LNCAP (cell line): Measurements from ENCODE around the gene MTA1.

ENCODE experiments used
- TF ChIP-seq, protein P1 (sequence below): fragments of 450-650 bp; IDR thresholded peaks from 2 replicates; pipeline ENCODE4 v1.5.1; 2017; ENCODE audit warnings: mild to moderate bottlenecking

Gene MTA1

DNA sequence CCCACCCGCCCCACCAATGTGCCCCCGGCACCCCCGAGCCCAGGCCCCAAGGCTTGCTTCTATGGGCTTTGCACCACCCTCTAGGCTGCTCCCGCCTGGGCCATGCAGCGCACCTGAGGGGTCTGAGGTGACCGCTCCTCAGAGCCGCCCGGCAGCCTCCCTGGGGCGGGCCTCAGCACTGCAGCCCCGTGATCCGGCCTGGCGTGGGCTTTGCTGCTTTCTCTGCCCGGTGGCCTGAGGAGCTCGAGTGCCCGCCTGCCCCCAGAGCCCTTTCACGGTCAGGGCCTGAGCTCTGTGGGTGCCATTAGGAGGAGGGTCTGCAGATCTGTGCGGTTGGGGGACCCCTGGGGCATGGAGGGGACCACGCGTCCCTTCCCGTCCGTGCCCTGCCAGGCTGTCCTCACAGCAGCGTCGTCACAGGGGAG is 6.2 kb downstream of the MTA1 start:
- TF ChIP-seq, protein P1, sequence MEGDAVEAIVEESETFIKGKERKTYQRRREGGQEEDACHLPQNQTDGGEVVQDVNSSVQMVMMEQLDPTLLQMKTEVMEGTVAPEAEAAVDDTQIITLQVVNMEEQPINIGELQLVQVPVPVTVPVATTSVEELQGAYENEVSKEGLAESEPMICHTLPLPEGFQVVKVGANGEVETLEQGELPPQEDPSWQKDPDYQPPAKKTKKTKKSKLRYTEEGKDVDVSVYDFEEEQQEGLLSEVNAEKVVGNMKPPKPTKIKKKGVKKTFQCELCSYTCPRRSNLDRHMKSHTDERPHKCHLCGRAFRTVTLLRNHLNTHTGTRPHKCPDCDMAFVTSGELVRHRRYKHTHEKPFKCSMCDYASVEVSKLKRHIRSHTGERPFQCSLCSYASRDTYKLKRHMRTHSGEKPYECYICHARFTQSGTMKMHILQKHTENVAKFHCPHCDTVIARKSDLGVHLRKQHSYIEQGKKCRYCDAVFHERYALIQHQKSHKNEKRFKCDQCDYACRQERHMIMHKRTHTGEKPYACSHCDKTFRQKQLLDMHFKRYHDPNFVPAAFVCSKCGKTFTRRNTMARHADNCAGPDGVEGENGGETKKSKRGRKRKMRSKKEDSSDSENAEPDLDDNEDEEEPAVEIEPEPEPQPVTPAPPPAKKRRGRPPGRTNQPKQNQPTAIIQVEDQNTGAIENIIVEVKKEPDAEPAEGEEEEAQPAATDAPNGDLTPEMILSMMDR: no peak

DNA sequence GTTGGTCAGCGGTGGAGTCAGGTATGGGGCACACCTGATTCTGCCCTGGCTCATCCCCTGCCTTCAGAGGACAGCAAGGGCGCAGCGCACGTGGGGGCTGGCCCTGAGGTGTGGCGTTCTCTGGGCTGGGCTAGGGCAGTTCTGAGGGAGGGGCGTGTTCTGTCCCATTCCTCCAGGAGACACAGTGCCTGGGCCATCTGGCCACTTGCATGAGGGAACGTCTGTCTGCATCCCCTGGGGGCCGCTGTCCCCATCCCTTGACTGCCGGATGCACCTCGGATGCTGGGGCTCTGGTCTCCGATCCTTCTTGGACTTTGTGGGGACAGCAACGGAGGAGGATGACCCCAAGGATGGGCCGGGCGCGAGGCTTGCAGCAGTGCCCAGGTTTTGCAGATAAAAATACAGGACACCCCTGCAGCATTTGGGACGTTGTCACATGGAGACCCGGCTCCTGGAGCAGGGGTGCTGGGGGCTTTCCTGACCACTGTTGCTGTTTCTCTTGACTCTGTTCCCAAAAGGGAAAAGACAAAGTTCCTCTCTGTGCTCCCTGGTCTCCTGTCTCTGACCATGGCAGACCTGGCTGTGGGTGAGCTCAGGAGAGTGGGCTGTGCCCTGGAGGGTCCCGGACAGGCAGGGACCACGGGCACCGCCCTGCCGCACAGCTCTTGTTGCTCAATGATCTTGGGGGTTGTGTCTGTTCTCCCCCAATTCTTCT is 6.9 kb downstream of the MTA1 start:
- TF ChIP-seq, protein P1: no peak

DNA sequence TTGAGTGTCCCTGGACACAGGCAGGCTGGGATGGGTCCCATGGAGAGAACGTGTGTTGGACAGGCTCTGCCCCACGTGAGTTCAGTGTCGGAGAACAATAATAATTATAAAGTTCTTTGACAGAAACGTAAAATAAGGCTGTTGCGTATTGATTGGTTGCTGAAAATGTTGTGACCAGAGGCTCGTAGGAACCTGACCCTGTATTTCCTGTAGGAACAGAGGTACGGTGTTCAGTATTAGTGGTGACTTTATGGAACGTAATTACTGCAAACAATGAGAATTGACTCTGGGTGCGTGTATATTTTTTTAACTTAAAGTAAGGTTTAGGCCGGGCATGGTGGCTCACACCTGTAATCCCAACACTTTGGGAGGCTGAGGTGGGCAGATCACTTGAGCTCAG is 7.8 kb downstream of the MTA1 start:
- TF ChIP-seq, protein P1: no peak

DNA sequence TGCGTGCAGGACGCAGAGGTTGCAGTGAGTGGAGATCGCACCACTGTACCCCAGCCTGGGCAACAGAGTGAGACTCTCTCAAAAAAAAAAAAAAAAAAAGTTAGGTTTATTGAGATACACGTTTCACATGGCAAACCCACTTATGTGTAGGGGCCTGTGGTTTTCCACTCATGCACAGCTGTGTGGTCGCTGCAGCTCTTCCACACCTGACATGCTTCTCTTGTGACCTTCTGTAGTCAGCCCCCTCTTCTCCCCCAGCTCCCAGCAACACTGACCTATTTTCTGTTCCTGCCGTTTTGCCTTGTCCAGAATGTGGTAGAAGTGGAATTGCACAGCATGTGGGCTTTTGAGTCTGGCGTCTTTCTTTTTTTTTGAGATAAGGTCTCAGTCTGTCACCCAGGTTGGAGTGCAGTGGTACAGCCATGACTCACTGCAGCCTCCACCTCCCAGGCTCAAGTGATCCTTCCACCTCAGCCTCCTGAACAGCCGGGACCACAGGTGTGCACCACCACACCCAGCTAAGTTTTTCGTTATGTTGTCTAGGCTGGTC is 8.4 kb downstream of the MTA1 start:
- TF ChIP-seq, protein P1: no peak

DNA sequence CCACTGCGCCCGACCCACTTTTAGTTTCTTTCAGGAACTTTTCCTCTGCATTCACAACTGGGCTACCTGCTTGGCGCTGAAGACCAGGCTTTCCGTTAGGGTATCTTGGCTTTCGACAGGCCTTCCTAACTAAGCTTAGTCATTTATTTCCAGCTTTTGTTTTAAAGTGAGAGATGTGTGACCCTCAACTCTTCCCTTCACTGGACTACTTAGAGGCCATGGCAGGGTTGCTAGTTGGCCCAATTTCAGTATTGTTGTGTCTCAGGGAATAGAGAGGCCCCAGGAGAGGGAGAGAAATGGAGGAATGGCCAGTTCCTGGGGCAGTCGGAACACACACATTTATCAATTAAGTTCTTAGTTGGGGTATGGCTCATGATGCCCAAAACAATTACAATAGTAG is 10.4 kb downstream of the MTA1 start:
- TF ChIP-seq, protein P1: no peak

DNA sequence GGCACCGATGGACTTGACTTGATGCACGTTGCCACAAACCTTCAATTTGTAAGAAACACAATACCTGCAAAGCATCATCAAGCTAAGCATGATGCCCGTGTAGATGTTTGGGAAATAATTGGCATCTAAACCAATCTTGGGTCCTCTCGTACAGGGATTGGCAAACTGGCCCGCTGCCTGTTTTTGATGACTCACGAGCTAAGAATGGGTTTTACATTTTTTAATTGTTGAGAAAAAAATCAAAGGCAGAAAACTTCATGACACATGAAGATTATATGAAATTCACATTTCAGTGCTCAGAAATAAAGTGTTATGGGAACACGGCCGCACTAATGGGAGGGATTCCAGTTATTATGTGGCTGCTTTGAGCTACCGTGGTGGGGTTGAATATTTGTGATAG is 10.9 kb downstream of the MTA1 start:
- TF ChIP-seq, protein P1: no peak

DNA sequence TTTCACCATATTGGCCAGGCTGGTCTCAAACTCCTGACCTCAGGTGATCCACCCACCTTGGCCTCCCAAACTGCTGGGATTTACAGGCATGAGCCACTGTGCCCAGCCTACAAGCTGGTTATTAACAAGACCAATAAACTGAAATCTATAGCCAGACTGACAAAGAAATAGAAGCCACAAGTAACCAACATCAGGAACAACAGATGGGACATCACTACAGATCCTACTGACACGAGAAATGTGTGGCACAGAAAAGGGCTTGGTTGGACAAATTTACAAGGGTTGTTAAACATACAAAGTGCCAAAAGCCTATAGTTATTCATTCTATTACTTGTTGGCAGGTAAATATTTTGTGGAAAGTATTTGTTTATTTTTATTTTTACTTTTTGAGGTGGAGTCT is 11.6 kb downstream of the MTA1 start:
- TF ChIP-seq, protein P1: no peak
